NCI-H128 (cell line): Measurements from ENCODE around the gene YRDC.
"Not testable (repeated sequence)": the region's sequence is repeated elsewhere in the genome, so short reads cannot be mapped to it uniquely, and the experiment has no call there.

Source experiments
- DNase-seq: peaks from one replicate; lab custom pipeline; 2025; ENCODE audit not compliant: unreplicated experiment; lab: John Stamatoyannopoulos, UW

YRDC gene

GRCh38 chr1:37776946-37777516 is 31.0 kb downstream of the YRDC start:
- DNase-seq = no peak

GRCh38 chr1:37771440-37771839 is 36.6 kb downstream of the YRDC start:
- not testable (repeated sequence) for DNase-seq

- DNase-seq = no peak
Observed at GRCh38 chr1:37767488-37767887, 40.5 kb downstream of the YRDC start.

- peak; percentile 18 for DNase-seq
Observed at GRCh38 chr1:37765916-37766664, 41.9 kb downstream of the YRDC start.

- peak; percentile 46 for DNase-seq
Observed at GRCh38 chr1:37764888-37765441, 43.0 kb downstream of the YRDC start, which contains the start of gene EPHA10. Gene EPHA10 (minus strand): TSS chr1:37765120. CDS start chr1:37765066, 54 bp downstream.

GRCh38 chr1:37764414-37764825 is 43.6 kb downstream of the YRDC start:
- no peak for DNase-seq

- no peak for DNase-seq
Observed at GRCh38 chr1:37763791-37764413, 44.1 kb downstream of the YRDC start.

GRCh38 chr1:37762516-37762915 is 45.5 kb downstream of the YRDC start:
- DNase-seq = no peak

GRCh38 chr1:37761416-37762095 is 46.5 kb downstream of the YRDC start:
- DNase-seq = no peak

GRCh38 chr1:37759451-37759850 is 48.6 kb downstream of the YRDC start:
- no peak for DNase-seq

GRCh38 chr1:37755951-37756560 is 52.0 kb downstream of the YRDC start:
- DNase-seq = no peak

- no peak for DNase-seq
Observed at GRCh38 chr1:37755290-37755689, 52.7 kb downstream of the YRDC start.

- DNase-seq = no peak
Observed at GRCh38 chr1:37753473-37754321, 54.3 kb downstream of the YRDC start.
